Spinal cord (tissue), 10 donors: ENCODE data around the gene AGMO. TPM values are rescaled to one million over a fixed set of nuclear protein-coding genes. Genes with fewer than 3 reads are reported as not detected.
A peak's percentile ranks its signal among the peaks of the same experiment; 100 is the strongest.

Experiments
- DNase-seq, 6 donors: peaks; one replicate each; pipeline versions ENCODE4 v3.0.0 to v3.0.0-alpha.2; 2013 to 2015; ENCODE audit warnings: low spot score in 6 of 6, low read depth in 4 of 6
- H3K27ac ChIP-seq: one replicate; pipeline ENCODE4 v1.5.1; 2013; ENCODE audit warnings: low read depth, low read length, control low read depth
- H3K27me3 ChIP-seq: one replicate; pipeline ENCODE4 v1.6.1; 2013; ENCODE audit warnings: low read length; ENCODE audit not compliant: control insufficient read depth, insufficient read depth
- H3K36me3 ChIP-seq: one replicate; pipeline ENCODE4 v1.6.1; 2013; ENCODE audit warnings: low read length; ENCODE audit not compliant: control insufficient read depth, insufficient read depth
- H3K4me1 ChIP-seq: one replicate; pipeline ENCODE4 v1.6.1; 2013; ENCODE audit warnings: low read length; ENCODE audit not compliant: control insufficient read depth, insufficient read depth
- H3K4me3 ChIP-seq: one replicate; pipeline ENCODE4 v1.5.1; 2013; ENCODE audit warnings: low read depth, low read length, control low read depth
- H3K9me3 ChIP-seq: one replicate; pipeline ENCODE4 v1.6.1; 2013; ENCODE audit warnings: low read length; ENCODE audit not compliant: control insufficient read depth, insufficient read depth
- WGBS: methylation state at CpG from one replicate; pipeline ENCODE4 v1.1.5; 2013; ENCODE audit warnings: missing lambda C conversion rate; ENCODE audit not compliant: insufficient coverage; 5-methylcytosine and 5-hydroxymethylcytosine counted together
- polyA plus RNA-seq, 2 donors: library from polyadenylated mRNA; unstranded; fragments of 120-200 nt; gene quantifications; one replicate each; pipeline ENCODE4 v1.2.1, GENCODE V29; 2013; ENCODE audit not compliant: insufficient read length in 2 of 2
- total RNA-seq, 2 donors: library from RNA; depleted of rRNA in 1 of 2; stranded (reverse); fragments of 120-200 nt in 1 of 2; fragments of >200 nt in 1 of 2; gene quantifications; one replicate each; pipeline versions ENCODE4 v1.2.3 to v1.2.4, GENCODE V29; 2013 to 2014
- donor health status: healthy.

AGMO gene
- total and polyA plus RNA-seq, 4 donors, result 0.30 to 2.9 (median 1.0) TPM

DNA sequence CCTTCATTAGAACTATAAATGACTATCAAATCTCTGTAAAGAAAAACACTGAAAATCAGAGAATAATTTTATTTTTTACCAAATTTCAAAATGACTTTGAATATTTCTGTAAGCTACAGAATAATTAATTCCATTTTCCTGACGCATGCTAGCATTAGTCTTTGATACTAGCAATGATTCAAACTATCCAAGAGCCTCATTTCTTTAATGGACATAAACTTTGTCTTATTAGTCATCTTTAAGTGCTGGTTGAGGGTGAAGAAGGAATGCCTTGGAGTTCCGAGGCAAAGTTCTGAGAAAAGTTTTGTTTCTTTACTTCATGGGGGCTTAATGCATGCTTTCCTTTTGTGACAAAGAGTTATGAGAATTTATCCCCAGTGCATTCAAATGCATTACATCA is 137.3 kb downstream of the AGMO start:
- WGBS, result no CpG with 5 or more reads among the region's 2 CpGs
- DNase-seq, result no peak
- Histone ChIP-seq H3K27ac (no peak overlapping the region), H3K9me3 (no peaks in the 10 kb centered on the region), H3K36me3 (no peaks in the 10 kb centered on the region), H3K4me1 (no peaks in the 10 kb centered on the region), H3K27me3 (no peaks in the 10 kb centered on the region), H3K4me3 (no peak overlapping the region)

DNA sequence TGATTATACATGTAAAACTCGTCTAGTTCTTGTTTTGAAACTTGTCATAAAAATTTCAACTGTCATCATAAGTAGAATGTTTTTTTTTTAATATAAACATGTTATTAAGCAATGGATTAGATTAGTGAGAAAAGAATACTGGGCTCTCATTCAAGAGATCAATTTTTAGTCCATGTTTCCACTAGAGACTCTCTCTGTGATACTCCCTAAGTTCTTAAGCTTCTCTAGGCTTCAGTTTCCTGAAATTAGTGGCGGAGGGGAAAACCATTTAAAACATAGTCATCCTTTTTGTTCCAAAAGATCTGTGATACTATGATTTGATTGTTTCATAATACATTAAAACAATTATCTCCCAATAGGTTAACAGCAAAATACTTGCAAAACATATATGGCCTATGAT is 142.2 kb downstream of the AGMO start:
- no CpG with 5 or more reads among the region's 2 CpGs for WGBS
- Histone ChIP-seq H3K4me3 (no peak overlapping the region), H3K36me3 (no peaks in the 10 kb centered on the region), H3K4me1 (no peaks in the 10 kb centered on the region), H3K27ac (no peak overlapping the region), H3K27me3 (no peaks in the 10 kb centered on the region), H3K9me3 (no peaks in the 10 kb centered on the region)
- no peak for DNase-seq

DNA sequence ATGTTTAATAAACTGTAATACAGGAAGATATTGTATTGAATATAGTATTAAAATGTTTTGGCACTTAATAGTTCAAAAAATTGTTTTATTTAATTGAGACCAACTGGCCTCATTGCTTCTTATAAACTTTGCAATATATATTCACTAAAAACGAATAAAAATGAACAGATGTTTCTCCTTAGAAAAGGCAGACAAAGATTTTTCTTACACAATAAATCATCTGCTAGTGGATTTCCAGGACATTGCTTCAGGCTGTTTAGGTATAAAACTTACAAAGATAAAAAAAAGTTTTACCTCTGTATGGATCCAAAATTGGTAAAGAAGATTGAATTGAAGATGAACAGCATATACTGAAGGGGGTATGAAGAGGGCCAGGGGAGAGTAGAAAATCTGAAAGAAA is 143.6 kb downstream of the AGMO start:
- WGBS, result no CpG with 5 or more reads among the region's 1 CpG

DNA sequence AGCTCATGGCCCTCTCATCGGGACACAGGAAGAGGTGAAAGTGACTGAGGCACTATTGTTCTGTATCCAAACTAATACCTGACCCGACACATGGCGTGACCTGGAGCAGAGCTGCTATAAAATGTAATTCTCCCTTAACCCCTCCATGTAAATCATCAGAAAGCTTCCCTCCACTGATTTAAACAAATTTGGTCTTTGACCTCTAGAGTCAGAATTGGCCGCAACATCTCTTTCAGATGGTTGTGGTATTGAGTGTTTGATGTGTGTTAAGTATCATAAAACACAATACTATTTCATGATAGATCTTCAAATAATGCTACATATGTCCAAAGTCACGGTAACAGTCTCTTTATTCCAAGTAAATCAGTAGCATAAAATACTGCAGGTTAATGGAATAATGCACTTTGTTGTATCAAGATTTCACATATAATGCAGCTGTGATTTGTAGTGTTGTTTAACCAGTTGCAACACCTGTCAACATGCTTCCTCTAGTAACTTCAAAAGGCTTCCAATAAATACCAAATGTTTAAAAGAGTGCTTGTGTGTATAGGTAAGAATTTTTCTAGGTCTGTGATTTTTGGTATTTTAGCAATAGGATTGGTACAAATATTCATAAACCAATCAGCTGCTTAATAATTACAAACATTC is 144.3 kb downstream of the AGMO start:
- whole genome bisulfite sequencing, result 80% methylated on average over 1 of the region's 5 CpGs
- H3K9me3 ChIP-seq, result peaks cover 2% of the 10 kb centered on the region
- H3K4me3 ChIP-seq, result no peak overlapping the region
- no peaks in the 10 kb centered on the region for H3K4me1 ChIP-seq
- no peak overlapping the region for H3K27ac ChIP-seq
- H3K36me3 ChIP-seq, result no peaks in the 10 kb centered on the region
- DNase-seq, result no peak
- no peaks in the 10 kb centered on the region for H3K27me3 ChIP-seq

More for the DNA sequence above, 143.6 kb downstream of the AGMO start:
- Histone ChIP-seq H3K4me3 (no peak overlapping the region), H3K9me3 (peaks cover 2% of the 10 kb centered on the region), H3K36me3 (no peaks in the 10 kb centered on the region), H3K27me3 (no peaks in the 10 kb centered on the region), H3K4me1 (no peaks in the 10 kb centered on the region), H3K27ac (no peak overlapping the region)
- no peak for DNase-seq

DNA sequence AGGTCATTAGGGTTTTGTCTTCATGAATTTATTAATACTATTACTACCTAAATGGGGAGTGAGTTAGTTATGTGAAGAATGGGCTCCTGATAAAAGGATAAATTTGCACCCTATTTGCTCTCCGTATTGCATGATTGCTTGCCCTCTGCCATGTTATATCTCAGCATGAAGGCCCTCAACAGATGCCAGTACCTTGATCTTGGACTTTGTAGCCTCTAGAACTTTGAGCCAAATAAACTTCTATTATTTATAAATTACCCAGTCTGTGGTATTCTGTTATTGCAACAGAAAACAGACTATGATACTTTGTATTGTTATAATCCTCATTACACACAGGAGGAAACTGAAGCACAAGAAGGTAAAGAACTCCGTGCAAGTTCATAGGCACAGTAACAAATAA is 150.8 kb downstream of the AGMO start:
- H3K36me3 ChIP-seq, result no peaks in the 10 kb centered on the region
- DNase-seq, result no peak
- no peak overlapping the region for H3K27ac ChIP-seq
- H3K9me3 ChIP-seq, result peaks cover 2% of the 10 kb centered on the region
- WGBS, result no CpG with 5 or more reads among the region's 2 CpGs
- H3K4me1 ChIP-seq, result no peaks in the 10 kb centered on the region
- no peaks in the 10 kb centered on the region for H3K27me3 ChIP-seq
- no peak overlapping the region for H3K4me3 ChIP-seq

DNA sequence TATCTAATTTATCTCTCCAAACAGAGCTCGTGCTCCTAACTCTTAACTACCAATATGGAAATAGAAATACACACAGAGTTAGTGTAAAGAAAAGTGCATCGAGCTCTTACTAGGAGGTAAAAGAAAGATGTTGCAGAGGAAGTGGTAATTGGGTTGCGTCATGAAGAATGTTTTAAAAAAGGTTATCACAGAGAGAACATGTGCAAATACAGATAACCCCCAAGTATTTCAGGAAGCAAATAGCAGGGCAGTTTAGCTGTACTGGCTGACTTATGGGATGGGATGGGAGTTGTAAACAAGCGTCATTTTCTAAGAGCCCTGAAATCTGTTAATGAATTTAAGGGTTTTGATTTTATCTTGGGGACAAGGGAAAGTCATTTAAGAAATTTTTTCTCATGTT is 153.9 kb downstream of the AGMO start:
- Histone ChIP-seq H3K27me3 (no peaks in the 10 kb centered on the region), H3K36me3 (no peaks in the 10 kb centered on the region), H3K27ac (no peak overlapping the region), H3K4me1 (no peaks in the 10 kb centered on the region), H3K4me3 (no peak overlapping the region), H3K9me3 (no peaks in the 10 kb centered on the region)
- WGBS, result 83% methylated on average over 1 of the region's 4 CpGs
- DNase-seq, result no peak

DNA sequence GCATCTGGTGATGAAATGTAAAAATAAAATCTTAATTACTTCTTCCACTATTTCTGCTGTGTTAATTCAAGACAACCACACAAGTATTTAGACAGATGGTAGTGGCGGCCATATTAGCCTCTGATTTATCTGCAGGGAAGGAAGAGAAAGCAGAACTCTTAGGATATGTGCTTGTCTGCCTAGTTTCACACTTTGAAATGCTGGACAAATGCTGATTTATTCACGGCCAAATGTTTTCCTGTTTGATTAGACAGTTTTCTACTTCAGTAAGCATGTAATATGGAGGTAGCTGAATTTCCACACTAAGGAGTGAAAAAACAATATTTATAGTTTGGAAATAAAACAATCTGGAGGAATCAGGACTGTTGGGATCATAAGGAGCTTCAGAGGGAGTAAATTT is 158.1 kb downstream of the AGMO start:
- H3K4me3 ChIP-seq, result no peak overlapping the region
- no peaks in the 10 kb centered on the region for H3K9me3 ChIP-seq
- no peaks in the 10 kb centered on the region for H3K27me3 ChIP-seq
- H3K4me1 ChIP-seq, result no peaks in the 10 kb centered on the region
- H3K27ac ChIP-seq, result no peak overlapping the region
- DNase-seq, result peak in 2 of 6 donors; percentile 33 to 76
- H3K36me3 ChIP-seq, result no peaks in the 10 kb centered on the region
- WGBS, result no CpG with 5 or more reads among the region's 2 CpGs

DNA sequence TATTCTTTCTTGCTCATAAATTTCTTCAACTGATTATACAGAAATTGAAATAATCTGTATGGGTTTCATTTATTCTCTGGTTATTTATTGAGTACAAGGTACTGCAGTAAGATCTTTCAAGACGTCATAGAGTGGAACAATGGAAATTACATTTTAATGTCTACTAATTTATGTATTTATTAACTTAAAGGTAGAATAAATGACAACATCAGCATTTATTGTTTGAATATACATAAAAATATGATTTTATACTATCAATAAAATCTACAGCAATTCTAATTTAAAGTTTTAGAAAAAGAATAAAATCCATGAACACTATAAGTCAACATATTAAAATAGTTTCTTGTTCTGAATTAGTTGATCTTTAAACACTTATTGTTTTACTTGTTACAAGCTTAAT is 158.5 kb downstream of the AGMO start:
- Histone ChIP-seq H3K4me1 (no peaks in the 10 kb centered on the region), H3K27me3 (no peaks in the 10 kb centered on the region), H3K4me3 (no peak overlapping the region), H3K36me3 (no peaks in the 10 kb centered on the region), H3K27ac (no peak overlapping the region), H3K9me3 (no peaks in the 10 kb centered on the region)
- DNase-seq, result no peak
- no CpG with 5 or more reads among the region's 1 CpG for WGBS

DNA sequence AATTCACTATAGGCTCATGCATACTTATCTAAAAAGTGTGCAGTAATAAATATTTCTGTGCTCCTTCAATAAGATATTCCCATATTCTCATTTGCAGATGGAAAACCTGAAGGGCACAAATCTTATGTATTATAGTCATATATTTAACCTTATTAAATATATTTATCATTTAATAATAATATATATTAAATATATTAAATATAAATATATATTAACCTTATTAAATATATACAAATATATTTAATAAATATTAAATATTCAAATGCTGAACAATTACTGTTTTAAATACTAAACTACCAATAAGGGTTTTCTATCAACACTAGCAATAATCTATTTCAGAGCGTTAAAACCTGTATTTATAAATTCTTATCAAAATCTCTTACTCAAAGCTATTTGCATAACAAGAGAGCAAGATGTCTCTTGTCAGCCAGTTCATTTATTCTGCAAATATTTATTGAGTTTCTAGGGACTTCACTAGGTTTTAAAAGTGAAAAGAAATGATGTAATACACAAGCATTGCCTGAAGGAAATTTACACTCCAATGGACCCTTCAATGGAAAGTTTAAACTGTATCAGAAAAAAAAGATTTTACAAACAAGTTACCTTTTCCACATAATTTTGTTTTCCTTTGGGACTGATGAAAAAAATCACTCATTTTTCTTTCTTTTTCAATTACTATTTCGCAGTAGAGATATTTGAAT is 159.2 kb downstream of the AGMO start:
- no peak overlapping the region for H3K4me3 ChIP-seq
- H3K36me3 ChIP-seq, result no peaks in the 10 kb centered on the region
- no peaks in the 10 kb centered on the region for H3K4me1 ChIP-seq
- H3K9me3 ChIP-seq, result no peaks in the 10 kb centered on the region
- WGBS, result no CpG with 5 or more reads among the region's 2 CpGs
- no peak overlapping the region for H3K27ac ChIP-seq
- H3K27me3 ChIP-seq, result no peaks in the 10 kb centered on the region
- peak in 1 of 6 donors; percentile 9 for DNase-seq

DNA sequence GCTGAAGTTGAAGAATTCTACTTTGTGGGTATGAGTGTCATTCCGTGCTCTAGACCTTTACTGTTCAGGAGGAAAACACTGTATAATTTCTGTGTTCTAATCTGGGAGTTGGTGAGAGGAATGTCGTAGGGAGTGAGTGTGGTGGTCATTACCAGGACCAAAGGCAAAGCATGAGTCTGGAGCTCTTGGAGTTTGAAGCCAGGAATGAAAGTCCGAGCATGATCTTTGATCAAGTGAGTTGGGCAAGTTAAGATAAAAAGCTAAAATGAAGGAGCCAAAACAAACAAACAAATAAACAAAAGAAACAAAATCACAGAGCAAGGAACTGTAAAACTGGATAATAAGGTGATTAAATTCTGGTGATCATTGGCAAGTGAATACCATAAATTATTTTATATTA is 161.4 kb downstream of the AGMO start:
- H3K9me3 ChIP-seq, result no peaks in the 10 kb centered on the region
- 96% methylated on average over 2 of the region's 3 CpGs for WGBS
- no peaks in the 10 kb centered on the region for H3K36me3 ChIP-seq
- H3K4me1 ChIP-seq, result no peaks in the 10 kb centered on the region
- no peaks in the 10 kb centered on the region for H3K27me3 ChIP-seq
- DNase-seq, result no peak
- H3K27ac ChIP-seq, result no peak overlapping the region
- H3K4me3 ChIP-seq, result no peak overlapping the region
